ELF-1 (cell line): Measurements from ENCODE around the gene ANO2.

Source experiments
- DNase-seq: peaks from one replicate; pipeline ENCODE4 v3.0.0-alpha.2; 2016; ENCODE audit warnings: low read depth, low spot score

Gene ANO2

GRCh38 chr12:5783289-5783920 is 161.7 kb downstream of the ANO2 start:
- no peak for DNase-seq

DNA sequence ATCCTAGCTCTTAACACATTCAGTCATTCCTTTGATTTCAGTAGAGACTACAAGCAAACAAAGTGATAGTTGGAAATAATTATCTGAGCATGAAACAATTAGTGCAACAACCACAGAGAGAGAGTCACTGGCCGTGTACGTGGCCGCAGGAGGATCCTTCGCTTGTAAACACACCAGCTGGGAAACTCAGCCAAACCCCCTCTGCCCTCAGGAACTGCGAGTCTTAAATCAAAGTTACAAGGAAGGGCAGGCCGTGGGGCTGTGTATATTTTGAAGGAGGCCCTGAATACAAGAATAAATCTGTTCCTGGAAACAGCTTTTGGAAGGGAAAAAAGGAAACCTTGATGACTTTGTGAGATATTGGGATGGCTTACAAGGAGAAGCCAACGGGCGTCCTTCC is 164.5 kb downstream of the ANO2 start:
- no peak for DNase-seq

GRCh38 chr12:5779401-5779800 is 165.7 kb downstream of the ANO2 start:
- no peak for DNase-seq

GRCh38 chr12:5778821-5779220 is 166.2 kb downstream of the ANO2 start:
- DNase-seq = no peak

DNA sequence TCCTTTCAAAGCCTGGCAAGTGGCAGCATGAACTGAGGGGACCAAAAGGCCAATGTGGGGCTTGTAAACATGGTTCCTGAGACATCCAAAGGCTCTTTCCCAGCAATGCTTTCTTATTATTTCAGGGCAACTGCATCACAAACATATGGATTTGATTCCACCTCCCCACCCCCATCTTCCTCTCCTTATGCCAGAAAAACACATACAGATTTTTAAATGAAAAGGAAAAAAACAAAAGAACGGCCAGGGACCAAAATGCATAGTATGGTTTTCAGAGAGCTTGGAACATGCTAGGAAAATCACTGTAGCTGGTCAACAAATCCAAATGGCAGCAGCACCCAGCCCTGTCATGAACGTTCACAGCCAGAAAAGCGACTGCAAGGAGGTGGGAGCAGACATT is 167.6 kb downstream of the ANO2 start:
- no peak for DNase-seq

- DNase-seq = no peak
Measured at GRCh38 chr12:5776091-5776490, 169.0 kb downstream of the ANO2 start.

DNA sequence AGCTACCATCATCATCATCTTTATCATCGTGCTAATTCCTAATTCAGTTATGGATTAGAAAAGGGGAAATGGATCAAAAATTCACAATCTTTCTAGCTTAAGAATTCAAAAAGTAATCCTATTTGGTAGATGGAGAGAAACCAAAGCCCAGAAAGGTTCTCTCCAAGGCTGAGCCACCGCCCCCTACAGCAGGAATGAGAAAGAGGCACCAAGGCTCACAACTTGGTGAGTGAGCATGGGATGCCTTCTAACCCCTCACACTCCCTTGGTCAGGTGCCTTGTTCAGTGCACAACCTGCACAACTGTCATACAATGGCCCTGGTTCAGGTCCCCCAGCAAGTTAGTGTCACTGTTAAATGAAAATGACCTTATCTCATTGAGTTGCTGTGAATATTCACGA is 171.5 kb downstream of the ANO2 start:
- DNase-seq = no peak

GRCh38 chr12:5771756-5772155 is 173.3 kb downstream of the ANO2 start:
- DNase-seq = no peak

DNA sequence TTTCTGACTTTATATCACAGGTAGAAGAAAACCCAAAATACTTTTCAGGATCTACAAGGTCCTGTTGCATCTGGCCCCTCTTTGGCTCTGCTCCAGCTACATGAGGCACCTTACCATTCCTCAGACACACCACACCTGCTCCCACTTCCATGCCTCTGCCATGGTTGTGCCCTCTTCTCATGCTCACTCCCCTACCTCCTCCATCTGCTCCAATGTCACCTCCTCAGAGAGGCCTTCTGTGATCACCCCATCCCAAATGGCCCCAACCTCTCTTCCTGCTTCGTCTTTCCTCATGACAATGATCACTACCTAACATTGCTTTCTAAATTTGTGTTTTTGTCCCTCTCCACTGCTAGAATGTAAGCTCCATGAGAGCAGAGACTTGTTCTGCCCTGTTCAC is 174.3 kb downstream of the ANO2 start:
- DNase-seq = no peak

GRCh38 chr12:5768581-5769196 is 176.4 kb downstream of the ANO2 start:
- no peak for DNase-seq

DNA sequence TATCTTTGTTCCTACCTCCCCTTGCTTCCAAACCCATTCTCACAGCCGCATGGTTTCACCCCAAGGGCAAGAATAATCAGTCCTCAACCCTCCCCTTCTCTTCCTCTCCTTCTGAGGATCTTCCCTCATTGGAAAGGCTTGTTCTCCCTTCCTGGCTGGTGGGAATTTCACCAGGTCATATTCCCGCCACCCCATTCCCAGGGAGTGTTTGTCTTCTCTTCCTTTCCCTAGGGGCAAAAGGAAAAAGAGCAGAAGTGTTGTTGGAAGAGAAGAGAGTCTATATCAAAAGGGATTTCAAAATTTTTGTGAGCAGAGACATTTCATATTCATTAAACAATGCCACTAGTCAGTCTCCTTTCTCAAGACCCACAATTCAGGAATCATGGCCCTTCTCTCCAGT is 176.9 kb downstream of the ANO2 start:
- DNase-seq = no peak

- DNase-seq = no peak
Measured at GRCh38 chr12:5758347-5758746, 186.7 kb downstream of the ANO2 start.

GRCh38 chr12:5756338-5756842 is 188.7 kb downstream of the ANO2 start:
- no peak for DNase-seq

GRCh38 chr12:5748027-5748426 is 197.0 kb downstream of the ANO2 start:
- no peak for DNase-seq

- no peak for DNase-seq
Measured at GRCh38 chr12:5746917-5747316, 198.1 kb downstream of the ANO2 start.

DNA sequence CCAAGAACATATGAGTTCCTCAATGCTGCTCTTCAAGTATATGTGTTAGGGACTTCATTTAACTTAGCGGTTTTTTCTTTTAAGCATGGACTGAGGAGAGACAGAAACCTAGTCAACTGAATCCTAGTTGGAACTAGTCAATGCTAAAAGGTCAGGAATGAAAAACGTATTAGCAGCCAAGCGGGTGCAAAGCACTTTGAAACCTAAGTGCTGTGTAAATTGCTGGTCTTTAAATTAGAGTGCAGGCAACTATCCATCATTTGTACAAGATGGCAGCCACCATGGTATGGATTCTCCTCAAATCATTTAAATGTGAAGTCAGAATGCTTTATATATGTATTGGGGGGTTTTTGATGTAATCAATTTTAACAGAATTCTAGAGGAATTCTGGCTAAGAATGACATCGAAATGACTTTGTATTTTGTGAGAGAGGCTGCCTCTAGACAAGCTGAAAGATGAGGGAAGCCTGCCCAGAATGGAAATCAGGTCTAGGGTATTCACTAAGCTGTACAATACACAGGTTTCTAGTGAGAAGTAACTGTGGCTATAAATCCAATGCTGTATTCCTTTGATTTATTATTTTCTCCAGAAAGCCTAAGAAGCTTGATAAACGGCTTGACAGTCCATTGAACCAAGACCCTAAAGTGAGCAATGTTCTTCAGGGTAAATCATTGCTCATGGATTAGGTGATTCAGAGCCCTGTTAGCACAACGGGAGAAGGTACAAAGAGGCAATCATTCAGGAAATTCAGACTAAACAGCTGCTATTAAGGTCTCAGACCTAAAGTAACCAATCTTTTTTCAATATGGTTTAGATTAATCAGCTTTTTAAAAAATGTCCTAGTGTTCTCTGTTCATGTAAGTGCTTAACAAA is 198.8 kb downstream of the ANO2 start:
- DNase-seq = no peak

DNA sequence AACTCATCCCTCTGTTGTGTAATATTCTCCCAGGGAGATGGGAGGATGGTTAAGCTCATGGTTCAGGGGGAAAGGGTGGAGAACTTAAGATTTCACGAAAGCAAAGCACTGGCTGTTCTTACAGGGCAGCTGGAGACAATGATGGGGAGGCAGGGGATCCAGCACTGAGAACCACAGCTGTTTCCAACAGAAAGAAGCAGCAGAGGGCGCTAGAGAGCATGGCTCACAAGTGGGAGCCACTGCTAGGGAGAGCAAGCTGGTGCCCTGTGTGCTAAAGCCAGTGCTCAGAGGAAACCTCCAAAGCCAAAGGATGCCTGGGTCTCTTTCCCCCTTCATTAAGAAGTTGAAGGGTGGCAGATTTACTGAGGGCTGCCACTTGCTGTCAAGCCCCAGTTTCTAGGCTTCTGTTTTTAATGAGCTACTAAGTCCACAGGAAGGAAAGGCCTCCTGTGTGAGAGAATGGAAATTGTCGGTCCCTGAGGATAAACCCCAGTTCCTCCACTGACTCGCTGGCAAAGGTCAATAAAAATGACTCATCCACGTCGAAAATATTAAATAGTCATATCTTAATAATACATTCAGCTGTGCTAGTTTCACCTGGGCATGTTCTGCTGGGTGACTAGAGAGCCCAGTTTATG is 199.7 kb downstream of the ANO2 start:
- DNase-seq = peak; percentile 81

DNA sequence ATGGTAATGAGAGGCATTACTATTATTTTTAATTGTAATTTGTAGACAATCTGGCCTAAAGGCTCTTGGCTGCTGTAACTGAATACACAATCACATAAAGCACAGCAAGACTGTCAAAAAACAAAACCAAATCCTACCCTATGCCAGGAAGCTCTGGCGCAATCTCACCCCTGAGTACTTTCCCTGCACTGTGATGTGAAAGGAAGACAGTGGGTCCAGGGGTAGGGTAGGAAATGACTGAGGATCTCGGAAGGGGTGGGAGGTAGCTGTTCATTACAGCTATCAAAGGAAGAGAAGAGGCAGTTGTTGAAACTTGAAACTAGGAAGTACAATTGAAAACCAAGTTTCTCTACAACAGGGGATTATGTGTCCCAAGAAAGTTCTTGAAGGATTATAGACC is 202.8 kb downstream of the ANO2 start:
- no peak for DNase-seq

DNA sequence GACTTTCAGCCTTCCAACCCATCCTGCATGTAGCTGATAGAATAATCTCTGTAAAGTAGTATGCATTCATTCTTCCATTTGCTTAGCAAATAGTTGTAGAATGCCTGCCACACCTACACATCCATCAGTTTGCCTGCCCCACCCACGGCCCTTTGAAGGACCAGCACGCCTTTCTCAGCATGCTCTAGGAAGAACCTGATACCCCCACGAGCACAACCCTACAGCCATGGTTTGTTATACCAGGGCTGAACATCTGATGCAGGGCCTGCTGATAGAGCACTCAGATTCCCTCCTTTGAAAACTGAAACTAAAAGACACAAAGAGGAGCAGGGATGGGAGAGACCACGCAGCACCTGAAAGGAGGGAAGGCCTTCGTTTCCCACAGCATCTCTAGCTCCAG is 205.1 kb downstream of the ANO2 start:
- no peak for DNase-seq

DNA sequence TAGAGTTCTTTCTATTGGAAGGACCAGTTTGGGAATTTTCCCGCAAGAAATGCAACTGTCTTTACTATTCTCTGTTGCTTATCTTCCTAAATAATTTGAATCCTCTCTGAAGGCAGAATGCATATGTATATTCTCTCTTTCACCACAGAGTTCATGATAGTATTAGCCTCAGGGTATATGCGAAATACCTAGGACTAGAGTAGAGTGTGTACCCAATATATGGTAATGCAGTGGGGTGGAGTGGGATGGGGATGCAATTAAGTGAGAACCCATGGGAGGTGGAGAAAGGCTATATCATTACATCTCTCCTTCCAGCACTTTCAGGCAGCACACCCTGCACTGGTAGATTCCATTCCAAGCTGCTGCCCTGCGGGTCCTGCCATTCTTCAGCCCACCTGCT is 207.3 kb downstream of the ANO2 start:
- no peak for DNase-seq

- DNase-seq = no peak
Measured at GRCh38 chr12:5736527-5736926, 208.5 kb downstream of the ANO2 start.

DNA sequence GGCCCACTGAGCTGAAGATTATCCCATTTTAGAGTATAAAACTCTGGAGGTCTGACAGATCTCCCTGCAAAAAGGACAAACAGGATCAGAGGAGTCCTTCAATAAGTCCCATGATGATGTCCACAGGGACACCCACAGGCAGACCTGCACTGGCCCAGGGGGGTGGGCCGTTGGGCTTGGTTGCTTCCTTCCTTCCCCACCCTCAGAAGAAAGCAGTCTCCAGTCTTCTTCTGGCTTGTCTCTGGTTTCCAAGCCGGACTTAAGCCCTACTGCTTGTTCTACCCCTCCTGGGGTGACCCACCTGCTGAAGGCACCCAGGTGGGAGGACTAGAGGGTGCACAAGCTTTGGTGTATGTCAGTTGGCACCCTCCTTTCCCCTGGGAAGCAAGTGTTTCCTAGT is 209.0 kb downstream of the ANO2 start:
- no peak for DNase-seq
